HG03045 (cell line): ENCODE measurements around the gene LCN2.

Source experiments
- ATAC-seq: cut with Tn5 transposase; IDR thresholded peaks from one replicate; pipeline ENCODE4 v1.9.1; 2021; ENCODE audit warnings: mild to moderate bottlenecking, moderate library complexity; ENCODE audit not compliant: unreplicated experiment

Gene LCN2

GRCh38 chr9:128114326-128115186 lies 34.7 kb upstream of the LCN2 start:
- no peak for ATAC-seq

GRCh38 chr9:128115187-128116103 lies 33.8 kb upstream of the LCN2 start:
- no peak for ATAC-seq

- ATAC-seq: no peak
Measured at GRCh38 chr9:128116104-128117083, 32.9 kb upstream of the LCN2 start.

GRCh38 chr9:128117613-128118471 lies 31.4 kb upstream of the LCN2 start:
- no peak for ATAC-seq

- no peak for ATAC-seq
Measured at GRCh38 chr9:128118472-128118857, 30.8 kb upstream of the LCN2 start.

GRCh38 chr9:128118971-128119665 lies 30.1 kb upstream of the LCN2 start:
- no peak for ATAC-seq

- no peak for ATAC-seq
Measured at GRCh38 chr9:128120061-128120740, 29.1 kb upstream of the LCN2 start.

GRCh38 chr9:128120741-128121465 lies 28.4 kb upstream of the LCN2 start:
- no peak for ATAC-seq

- no peak for ATAC-seq
Measured at GRCh38 chr9:128121466-128121810, 27.8 kb upstream of the LCN2 start.

- no peak for ATAC-seq
Measured at GRCh38 chr9:128121924-128122808, 27.1 kb upstream of the LCN2 start.

GRCh38 chr9:128122809-128123175 lies 26.5 kb upstream of the LCN2 start:
- ATAC-seq: no peak

- no peak for ATAC-seq
Measured at GRCh38 chr9:128123451-128124080, 25.7 kb upstream of the LCN2 start.

GRCh38 chr9:128124451-128124850 lies 24.8 kb upstream of the LCN2 start:
- ATAC-seq: no peak

GRCh38 chr9:128124873-128125579 lies 24.2 kb upstream of the LCN2 start:
- no peak for ATAC-seq

GRCh38 chr9:128125580-128126354 lies 23.5 kb upstream of the LCN2 start:
- ATAC-seq: no peak
